Non-pigmented ciliary epithelial cell (primary cell): Measurements from ENCODE around the gene DNASE1L2.

Experiments used
- DNase-seq: peaks from one replicate; pipeline ENCODE4 v3.0.0-alpha.2; 2010; ENCODE audit warnings: low read depth

The DNASE1L2 gene

DNA sequence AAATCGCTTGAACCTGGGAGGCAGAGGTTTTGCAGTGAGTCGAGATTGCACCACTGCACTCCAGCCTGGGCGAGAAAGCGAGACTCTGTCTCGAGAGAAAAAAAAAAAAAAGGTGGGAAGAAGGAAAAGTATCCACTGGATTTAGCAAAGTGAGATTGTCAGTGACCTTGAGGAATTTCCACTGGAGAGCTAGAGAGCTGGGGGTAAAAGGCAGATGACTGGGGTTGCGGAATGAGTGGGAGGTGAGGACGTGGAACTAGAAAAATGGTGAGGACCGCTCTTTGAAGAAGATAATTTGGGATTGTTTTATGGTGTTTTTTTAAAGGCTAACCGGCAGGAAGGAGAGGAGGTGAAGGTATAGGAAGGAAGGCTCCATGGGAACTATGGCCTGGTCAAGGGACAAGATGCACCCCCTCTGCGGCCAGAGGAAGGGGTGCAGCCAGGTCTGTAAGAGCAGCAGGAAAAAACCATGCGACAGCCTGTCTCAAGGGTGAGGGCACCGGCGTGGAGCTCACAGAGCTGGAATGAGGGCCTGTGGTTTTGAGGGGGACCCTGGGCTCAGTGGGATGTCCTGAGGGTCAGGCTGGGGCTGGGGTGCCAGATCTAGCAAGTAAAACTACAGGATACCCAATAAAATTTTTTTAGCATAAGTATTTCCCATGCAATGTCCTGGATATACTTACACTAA, 31.7 kb upstream of the DNASE1L2 start:
- DNase-seq = no peak

DNA sequence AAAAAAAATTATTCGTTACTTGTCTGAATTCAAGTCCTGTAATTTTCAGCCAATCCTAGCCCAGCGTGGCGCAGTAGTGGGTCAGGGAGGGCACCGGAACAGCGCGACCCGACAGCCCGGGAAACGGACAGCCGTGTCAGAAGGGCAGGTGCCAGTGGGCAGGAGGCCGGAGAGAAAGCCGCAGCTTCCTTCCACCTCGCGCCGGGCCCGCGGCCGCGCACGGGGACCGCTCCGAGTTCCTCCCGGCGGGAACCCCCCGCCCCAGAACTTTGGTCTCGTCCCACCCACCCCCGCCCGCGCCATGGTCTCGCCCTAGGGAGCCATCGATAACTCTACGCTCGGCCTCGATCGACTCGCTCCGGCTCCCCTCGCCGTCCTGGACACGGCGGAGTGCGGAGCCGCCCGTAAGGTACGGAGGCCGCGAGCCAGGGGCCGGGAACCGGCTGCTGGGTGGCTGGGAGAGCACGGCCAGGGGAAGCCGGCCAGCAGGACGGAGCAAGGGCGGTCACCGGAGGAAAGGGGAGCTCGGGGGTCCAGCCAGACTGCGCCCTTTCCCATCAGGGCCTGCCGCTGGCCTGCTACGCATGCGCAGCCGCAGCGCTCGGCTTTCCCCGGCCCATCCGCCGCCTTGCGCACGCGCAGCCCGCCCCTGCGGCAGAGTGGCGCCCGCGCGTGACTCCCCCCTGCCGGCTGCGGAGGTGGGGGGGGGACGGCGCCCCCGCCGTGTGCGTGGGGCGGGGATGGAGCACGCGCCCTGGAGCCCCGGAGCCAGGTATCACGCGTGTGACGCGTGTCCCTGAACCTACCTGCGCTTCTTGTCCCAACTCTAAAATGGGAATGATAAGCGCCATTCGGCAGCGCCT, 30.9 kb upstream of the DNASE1L2 start, which contains the start of gene MLST8:
MLST8 (plus strand) TSS at position 351 of the 863 bp plus-strand sequence. CDS start 632 bp downstream, outside the sequence.
- DNase-seq = peak; percentile 43

DNA sequence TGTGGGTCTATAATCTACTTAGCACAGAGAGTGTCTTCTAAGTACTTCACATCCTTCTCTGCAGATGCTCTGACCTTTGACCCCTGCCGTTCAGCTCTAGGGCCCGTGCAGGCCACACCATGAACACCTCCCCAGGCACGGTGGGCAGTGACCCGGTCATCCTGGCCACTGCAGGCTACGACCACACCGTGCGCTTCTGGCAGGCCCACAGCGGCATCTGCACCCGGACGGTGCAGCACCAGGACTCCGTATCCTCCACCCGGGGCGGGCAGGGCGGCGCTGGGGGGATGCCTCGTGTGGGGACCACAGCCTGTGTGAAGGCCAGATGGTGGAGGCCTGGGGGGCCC, 30.3 kb upstream of the DNASE1L2 start:
- DNase-seq = no peak

DNA sequence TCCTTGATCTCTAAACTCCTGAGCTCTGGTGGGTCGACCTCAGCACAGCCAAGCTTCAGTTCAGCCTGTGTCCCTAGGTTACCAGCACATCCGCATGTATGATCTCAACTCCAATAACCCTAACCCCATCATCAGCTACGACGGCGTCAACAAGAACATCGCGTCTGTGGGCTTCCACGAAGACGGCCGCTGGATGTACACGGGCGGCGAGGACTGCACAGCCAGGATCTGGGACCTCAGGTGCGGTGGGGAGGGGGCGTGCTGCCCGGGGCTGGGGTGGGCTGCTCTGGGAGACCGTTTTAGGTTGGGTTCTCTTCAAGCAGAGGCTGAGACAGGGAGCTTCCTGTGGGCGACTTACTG, 29.8 kb upstream of the DNASE1L2 start:
- no peak for DNase-seq

DNA sequence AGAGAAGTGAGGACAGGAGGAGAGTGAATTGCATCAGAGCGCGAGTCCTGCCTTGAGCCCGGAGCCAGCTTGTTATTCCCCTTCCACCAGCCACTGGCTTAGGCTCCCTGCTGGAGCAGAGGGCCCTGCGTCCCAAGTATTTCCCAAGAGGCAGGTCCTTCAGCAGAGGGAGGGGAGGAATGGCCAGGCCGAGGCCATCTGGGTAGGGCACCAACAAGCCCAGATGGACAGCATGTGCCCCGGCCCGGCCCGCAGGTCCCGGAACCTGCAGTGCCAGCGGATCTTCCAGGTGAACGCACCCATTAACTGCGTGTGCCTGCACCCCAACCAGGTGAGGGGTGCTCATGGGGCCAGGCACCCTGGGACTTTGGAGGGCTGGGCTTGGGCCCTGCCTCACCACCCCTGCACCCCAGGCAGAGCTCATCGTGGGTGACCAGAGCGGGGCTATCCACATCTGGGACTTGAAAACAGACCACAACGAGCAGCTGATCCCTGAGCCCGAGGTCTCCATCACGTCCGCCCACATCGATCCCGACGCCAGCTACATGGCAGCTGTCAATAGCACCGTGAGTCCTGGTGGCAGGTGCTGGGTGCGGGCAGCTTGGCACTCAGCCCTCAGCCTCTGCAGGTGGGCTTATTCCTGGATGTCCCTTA, 29.3 kb upstream of the DNASE1L2 start:
- DNase-seq = no peak

DNA sequence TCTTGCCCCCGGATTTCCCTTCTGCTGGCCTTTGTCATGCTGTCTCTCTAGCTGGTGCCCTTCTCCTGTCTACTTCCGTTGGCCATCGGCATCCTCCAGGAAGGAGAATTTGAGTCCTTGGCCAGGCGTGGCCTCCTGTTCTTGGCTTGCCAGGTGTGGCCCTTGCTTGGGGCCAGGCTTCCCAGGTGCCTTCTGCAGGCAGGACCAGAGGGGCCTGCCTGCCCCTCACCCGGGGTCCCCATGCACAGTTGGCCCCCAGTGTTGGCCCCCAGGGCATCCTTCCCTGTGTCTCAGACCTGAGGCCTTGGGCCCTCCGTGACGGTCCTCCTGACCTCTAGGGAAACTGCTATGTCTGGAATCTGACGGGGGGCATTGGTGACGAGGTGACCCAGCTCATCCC, 28.4 kb upstream of the DNASE1L2 start:
- DNase-seq = no peak

DNA sequence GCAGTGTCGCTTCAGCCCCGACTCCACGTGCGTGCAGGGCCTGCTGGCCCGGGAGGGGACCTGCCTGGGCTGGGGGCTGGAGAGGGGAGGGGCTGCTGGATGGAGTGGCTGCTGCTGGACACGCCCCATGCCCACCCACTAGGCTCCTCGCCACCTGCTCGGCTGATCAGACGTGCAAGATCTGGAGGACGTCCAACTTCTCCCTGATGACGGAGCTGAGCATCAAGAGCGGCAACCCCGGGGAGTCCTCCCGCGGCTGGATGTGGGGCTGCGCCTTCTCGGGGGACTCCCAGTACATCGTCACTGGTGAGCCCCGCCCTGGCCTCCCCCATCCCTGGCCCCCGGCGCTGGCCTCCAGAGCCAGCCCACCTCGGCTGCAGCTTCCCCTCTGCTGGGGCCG, 27.9 kb upstream of the DNASE1L2 start:
- DNase-seq = no peak

DNA sequence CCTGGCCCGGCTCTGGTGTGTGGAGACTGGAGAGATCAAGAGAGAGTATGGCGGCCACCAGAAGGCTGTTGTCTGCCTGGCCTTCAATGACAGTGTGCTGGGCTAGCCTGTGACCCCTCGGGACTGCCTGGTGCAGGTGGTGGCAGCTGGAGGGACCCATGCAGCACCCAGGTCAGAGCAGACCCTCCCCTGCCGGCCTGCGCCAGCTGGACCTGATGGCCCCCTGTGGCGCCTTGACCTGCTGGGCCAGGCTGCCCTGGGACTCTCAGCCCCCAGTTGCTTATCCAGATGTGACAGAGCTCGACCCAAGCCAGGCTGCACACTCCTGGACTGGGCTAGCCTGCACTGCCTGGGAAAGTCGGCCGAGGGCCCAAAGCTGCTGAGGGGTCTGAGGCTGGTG, 27.5 kb upstream of the DNASE1L2 start:
- DNase-seq = no peak

DNA sequence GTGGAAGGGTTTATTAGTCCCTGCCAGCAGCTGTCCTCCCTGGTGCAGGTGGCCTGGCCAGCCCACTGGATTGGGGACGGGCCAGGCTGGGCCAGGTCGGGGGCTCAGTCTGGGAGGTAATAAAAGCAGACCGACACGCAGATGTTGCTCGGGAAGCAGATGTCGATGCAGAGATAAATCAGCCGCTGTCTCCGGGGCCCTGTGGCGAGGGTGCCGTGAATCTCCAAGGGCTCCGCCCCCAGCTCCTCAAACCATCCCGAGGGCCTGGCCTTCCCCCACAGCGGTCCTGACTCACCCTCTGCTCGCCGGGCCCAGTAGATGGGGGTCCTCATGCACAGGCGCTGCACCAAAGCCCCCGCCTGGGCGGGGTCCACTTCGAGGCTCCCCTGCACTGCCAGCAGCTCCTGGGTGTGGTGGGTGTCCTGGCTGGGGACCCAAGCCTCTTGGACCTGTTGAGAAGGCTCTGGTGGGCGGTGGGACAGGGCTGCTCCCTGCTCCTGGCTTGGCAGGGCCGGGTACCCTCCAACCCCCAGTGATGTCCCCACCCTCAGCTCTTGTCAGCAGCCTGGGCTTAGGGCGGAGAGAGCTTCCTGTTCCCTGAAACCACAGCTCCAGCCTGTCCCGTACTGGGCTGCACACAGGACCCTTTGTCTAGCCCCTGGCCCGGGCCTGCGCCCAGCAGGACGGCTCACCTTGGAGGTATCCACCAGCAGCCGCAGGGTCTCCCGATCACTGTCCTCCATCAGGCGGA, 26.8 kb upstream of the DNASE1L2 start:
- DNase-seq = no peak

DNA sequence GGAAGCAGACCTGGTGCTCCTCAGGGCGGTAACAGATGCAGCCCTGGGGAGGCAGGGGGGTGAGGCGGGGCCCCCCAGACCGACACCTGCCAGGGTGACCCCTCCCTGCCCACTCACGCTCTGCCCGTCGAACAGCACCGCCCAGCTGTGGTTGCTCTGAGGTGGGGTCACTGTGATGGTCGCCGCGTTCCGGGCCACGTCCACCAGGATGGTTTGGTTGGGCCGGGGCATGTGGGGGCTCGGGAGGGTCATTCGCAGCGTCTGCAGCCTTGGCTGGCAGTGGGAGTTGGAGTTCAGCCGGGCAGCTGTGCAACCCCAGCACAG, 26.3 kb upstream of the DNASE1L2 start:
- no peak for DNase-seq

DNA sequence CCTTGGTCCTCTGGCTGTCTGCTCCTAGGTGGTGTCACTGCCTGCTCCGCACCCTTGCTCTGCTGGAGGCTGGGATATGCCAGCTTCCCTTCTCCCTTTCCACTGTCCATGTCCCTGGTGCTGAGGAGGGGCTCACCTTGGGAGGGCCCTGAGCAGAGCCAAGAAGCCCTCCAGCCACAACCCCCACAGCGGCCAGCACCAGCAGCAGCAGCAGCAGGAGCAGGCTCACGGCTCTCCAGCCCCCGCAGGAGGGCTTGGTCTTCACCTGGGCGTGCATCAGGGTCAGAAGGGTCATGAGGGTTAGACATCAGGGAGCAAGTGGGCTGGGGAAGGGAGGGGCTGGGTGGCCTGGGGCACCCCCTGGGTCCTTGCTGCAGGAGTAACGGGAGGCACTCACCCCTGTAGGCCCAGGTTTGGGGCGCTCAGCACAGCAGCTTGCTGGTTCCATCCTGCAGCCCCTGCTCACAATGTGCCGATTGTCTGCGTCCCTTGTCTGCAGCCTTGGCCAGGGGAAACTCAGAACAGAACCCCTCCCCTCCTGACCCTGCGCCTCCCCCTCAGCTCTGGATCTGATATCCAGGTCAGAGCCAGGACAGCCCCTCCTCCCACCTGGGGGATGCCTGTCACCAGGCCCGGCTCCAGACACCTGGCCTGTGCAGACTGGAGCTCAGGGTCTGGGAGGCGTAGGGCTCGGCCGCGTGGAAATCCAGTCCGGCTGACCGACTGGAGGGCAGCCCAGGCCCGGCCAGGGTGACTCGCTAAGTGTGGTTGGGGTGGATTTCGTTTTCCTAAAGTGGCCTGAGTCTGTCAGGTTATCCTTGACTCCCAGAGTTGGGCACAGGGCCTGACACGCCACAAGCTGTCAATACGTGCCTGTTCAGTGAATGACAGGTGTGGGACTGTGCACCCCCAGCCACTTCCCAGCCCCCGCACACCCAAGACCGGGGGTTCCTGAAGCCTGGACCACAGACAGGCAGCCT, 25.6 kb upstream of the DNASE1L2 start, which contains the start of gene BRICD5:
BRICD5 (minus strand) TSS at position 478 of the 980 bp plus-strand sequence; CDS start at position 448, 30 bp downstream.
- DNase-seq = no peak

DNA sequence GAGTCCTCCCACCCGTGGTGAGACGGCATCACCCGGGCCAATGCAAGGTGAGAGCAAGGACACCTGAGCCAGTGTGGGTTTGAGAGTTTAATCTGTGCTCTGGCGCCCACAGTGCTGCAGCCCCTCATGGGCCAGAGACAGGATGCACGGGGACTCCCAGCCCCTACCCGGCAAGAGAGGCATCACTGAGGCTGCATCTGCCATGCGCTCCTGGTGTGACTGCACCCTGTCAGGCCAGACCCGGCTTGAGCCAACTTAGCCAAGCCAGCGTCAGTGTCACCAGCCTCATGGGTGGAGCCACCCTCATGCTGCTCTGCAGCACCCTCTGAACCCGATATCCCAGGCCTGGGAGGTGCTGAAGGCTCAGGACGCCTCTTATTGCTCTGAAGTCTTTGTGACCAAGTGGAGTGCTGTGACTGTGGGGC, 24.3 kb upstream of the DNASE1L2 start:
- no peak for DNase-seq

DNA sequence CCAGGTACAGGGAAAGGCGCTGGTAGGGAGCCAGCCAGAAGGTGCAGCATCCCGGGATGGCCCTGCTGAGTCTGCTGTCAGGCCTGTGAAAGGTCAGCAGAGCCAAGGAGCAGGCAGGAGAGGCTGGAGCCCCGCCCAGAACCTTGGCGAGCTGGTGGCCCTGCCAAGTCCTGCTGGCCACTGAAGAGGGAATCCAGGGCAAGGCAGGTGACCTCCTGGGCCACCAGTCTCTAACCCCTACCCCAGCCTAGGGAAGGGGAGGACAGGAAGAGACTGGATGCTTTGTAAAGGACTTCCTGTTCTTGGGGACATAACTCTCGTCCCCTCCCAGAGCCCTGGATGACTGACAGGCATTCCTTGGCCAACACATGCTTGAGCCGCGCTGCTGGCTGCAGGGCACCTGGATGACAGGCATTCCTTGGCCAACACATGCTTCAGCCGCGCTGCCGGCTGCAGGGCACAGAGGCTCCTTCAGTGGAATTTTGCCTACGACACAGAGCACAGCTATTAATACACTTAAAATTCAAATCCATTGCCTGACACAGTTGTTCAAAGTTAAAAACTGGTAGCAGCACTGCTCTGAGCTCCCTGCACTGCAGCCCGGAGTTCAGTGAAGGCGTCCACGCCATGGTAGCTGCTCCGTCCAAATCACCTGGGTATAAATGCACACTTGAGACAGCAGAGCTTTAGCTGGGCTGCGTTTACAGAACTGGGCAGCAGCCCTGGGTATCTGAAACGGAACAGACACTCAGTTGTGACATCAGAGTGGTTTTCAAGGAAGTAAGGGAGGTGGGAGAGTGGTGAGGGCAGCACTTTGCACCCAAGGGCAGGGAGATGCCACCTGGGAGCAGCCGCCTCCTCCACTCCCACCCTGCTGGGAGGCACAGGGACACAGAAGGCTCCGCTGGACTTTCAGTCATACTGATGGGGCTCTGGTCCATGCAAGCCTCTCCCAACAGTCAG, 23.6 kb upstream of the DNASE1L2 start:
- no peak for DNase-seq

DNA sequence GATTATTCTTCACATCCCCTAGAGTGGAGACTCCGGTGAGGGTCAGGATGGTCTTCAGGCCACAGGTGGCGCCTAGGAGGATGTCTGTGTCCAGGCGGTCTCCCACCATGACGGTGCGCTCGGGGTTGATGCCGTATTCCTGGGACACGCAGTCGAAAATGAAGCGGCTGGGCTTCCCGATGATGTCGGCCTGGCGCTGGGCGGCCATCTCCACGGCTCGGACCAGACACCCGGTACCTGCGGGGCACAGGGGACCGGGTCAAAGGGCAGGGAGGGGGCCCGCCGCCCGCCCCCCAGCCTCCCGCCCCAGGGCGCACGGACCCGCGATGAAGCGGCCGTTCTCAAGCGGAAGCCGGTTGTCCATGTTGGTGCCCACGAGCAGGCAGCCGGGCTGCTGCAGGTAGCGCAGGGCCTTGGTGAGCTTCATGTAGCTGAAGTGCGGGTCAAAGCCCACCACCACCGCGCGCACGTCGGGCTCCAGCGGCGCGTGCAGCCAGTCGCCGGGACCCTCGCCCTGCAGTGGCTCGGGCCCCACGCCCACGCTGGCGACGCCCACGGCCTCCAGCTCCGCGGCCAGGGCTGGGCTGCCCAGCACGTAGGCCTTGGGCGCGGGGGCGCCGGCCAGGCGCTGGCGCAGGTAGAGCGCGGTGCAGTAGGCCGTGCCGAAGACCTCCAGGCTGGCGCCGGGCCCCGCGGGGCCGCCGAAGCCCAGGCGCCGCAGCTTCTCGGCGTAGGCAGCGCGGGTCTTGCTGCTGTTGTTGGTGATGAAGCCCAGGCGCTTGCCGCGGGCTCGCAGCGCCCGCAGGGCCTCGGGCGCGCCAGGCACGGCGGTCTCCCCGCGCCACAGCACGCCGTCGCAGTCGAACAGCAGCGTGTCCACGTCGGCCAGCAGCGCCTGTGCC, 22.2 kb upstream of the DNASE1L2 start:
- no peak for DNase-seq

DNA sequence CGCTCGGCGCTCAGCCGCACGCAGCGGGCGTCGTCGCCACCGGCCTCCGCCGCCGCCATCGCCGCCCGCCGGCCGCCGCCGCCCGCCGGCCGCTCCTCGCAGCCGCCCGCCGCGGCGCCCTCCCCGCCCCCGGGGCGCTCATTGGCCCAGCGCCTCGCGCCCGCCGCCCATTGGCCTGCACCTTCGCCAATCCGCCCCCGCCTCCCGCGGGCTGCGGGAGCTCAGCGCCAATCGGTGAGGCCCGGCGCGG, 21.6 kb upstream of the DNASE1L2 start, which contains the start of gene PGP:
PGP (minus strand) TSS at position 122 of the 250 bp plus-strand sequence; CDS start at position 59, 63 bp downstream.
- DNase-seq = no peak

DNA sequence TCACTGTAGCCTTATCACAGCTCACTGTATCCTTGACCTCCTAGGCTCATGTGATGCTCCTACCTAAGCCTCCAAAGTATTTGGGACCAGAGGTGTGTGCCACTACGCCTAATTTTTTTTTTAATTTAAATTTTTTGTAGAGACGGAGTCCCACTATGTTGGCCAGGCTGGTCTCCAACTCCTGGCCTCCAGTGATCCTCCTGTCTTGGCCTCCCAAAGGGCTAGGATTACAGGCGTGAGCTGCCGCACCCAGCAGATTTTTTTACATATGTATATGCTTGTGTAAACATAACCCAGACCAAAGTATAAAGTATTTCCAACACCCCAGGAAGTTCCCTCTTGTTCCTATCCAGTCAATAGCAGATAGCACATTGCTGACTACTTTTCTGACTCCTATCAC, 19.9 kb upstream of the DNASE1L2 start:
- DNase-seq = no peak

DNA sequence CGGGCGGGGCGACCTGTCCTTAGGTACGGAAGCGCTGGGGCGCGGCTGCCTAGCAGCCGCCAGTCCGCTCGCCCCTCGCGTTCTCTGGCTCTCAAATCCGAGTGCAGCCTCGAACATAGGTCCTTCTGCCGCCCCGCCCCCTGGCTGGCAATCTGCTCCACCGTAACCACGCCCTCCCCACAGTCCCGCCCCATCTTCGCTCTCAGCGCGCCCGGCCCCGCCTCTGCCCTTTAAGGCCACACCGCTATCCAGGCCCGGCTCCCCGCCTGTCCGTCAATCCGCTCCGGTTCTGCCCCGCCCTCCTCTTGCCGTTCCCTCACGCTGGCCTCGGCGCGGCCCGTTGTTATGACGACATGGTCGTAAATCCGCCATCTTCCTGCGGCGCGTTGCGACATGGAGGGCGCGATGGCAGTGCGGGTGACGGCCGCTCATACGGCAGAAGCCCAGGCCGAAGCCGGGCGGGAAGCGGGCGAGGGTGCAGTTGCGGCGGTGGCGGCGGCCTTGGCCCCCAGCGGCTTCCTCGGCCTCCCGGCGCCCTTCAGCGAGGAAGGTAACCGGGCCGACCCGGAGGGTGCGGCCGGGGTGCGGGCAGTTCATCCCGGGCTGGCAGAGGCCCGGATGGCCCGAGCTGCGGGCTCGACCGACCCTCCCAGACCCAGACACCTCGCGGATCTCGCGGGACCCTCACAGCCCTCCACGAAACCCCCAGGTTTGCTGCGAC, 12.9 kb upstream of the DNASE1L2 start, which contains the start of gene E4F1:
E4F1 (plus strand) TSS at position 371 of the 721 bp plus-strand sequence; CDS start at position 394, 23 bp downstream.
- peak; percentile 97 for DNase-seq

DNA sequence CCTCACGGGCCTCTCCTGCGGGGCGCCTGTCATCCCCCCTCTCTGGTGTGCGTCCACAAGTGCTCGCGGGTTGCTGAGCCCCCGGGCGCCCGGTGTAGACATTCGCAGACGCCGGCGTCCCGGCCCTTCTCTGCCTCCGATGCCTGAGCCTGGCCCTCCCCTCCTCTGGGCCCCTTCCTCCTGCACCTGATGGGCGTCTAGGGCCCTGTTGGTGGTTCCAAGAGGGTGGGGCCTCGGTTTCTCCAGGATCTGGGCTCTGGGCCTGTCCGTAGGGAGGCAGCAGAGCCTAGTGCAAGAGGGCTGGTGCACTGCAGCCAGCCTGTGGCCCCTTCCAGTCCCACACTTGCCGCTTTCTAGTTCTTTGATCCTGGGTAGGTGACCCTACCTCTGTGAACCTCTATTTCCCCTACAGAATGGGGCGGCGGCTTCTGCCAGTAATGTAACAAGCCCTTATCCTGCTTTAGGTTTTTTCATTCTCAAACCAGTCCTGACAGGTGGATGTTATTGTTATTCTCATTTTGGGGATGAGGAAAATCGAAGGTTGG, 12.2 kb upstream of the DNASE1L2 start:
- DNase-seq = no peak
